HuH-7 (cell line): ENCODE data around the gene BANK1.
"Not testable (repeated sequence)": the region's sequence is repeated elsewhere in the genome, so short reads cannot be mapped to it uniquely, and the experiment has no call there.

Source experiments
- DNase-seq: peaks from one replicate; pipeline ENCODE4 v3.0.0; 2011; ENCODE audit warnings: low spot score

The BANK1 gene

GRCh38 chr4:101905527-101905926 lies 115.0 kb downstream of the BANK1 start:
- not testable (repeated sequence) for DNase-seq

GRCh38 chr4:101910786-101911373 lies 120.3 kb downstream of the BANK1 start:
- no peak for DNase-seq

- no peak for DNase-seq
These were observed 121.1 kb downstream of the BANK1 start for GRCh38 chr4:101911616-101912015.

GRCh38 chr4:101914761-101915160 lies 124.2 kb downstream of the BANK1 start:
- no peak for DNase-seq

GRCh38 chr4:101919373-101919977 lies 128.9 kb downstream of the BANK1 start:
- DNase-seq = no peak

- no peak for DNase-seq
These were observed 130.8 kb downstream of the BANK1 start for GRCh38 chr4:101921370-101921769.

- no peak for DNase-seq
These were observed 141.1 kb downstream of the BANK1 start for GRCh38 chr4:101931619-101932018.

- DNase-seq = no peak
These were observed 143.3 kb downstream of the BANK1 start for GRCh38 chr4:101933855-101934254.

GRCh38 chr4:101938836-101939235 lies 148.3 kb downstream of the BANK1 start:
- DNase-seq = no peak

GRCh38 chr4:101941816-101942358 lies 151.4 kb downstream of the BANK1 start:
- DNase-seq = no peak

GRCh38 chr4:101942891-101943290 lies 152.4 kb downstream of the BANK1 start:
- DNase-seq = no peak

- no peak for DNase-seq
These were observed 154.1 kb downstream of the BANK1 start for GRCh38 chr4:101944649-101945048.

- DNase-seq = no peak
These were observed 157.5 kb downstream of the BANK1 start for GRCh38 chr4:101948055-101948454.

- DNase-seq = no peak
These were observed 158.4 kb downstream of the BANK1 start for GRCh38 chr4:101948951-101949350.

GRCh38 chr4:101950258-101950979 lies 159.9 kb downstream of the BANK1 start:
- no peak for DNase-seq

- no peak for DNase-seq
These were observed 162.5 kb downstream of the BANK1 start for GRCh38 chr4:101952985-101953384.

GRCh38 chr4:101953949-101954348 lies 163.4 kb downstream of the BANK1 start:
- no peak for DNase-seq

- no peak for DNase-seq
These were observed 163.8 kb downstream of the BANK1 start for GRCh38 chr4:101954351-101954750.

GRCh38 chr4:101954975-101955678 lies 164.6 kb downstream of the BANK1 start:
- no peak for DNase-seq

GRCh38 chr4:101956068-101956825 lies 165.7 kb downstream of the BANK1 start:
- DNase-seq = no peak

- DNase-seq = no peak
These were observed 168.0 kb downstream of the BANK1 start for GRCh38 chr4:101958547-101958946.

- DNase-seq = no peak
These were observed 169.9 kb downstream of the BANK1 start for GRCh38 chr4:101960431-101960830.
